GM19468 (cell line): ENCODE measurements around the gene NT5C2.

ENCODE experiments used
- ATAC-seq: cut with Tn5 transposase; IDR thresholded peaks from one replicate; pipeline ENCODE4 v1.9.1; 2021; ENCODE audit warnings: mild to moderate bottlenecking, moderate library complexity, moderate number of reproducible peaks; ENCODE audit not compliant: unreplicated experiment; ENCODE audit errors: extremely low read depth

The NT5C2 gene

DNA sequence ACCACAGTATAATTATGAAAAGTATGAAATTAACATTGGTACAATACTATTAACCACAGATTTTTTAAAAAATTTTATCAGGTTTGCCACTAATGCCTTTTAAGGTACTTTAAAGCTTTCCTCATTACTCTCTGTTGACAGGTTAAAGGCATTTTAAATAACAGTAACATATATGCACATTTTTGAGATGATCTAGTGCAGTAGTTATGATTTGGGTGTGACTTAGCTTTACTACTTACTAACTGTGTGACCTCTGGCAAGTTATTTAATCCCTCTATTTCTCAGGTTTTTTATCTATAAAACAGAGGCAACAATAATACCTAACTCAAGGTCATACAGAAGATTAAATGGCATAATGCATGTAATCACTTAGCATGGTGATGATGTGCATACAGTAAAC is 94.8 kb downstream of the NT5C2 start:
- ATAC-seq: no peak

DNA sequence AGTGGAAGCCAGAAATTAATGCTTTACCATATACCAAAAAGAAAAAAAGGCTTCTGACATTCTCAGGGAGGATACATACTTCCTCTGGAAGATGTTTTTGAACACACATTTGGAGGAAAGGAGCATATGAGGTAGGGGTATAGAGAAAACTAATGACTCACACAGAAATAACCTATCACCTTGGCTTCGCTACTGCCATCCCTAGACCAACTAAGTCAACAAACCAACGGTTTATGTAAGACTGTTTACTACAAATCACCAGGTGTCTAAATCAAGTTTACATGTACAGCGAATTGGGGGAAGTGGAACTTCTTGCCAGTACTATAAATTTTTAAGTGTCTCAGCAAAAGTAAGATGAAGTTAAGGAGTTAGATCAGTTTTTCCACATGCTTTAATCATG is 96.9 kb downstream of the NT5C2 start:
- ATAC-seq: no peak

DNA sequence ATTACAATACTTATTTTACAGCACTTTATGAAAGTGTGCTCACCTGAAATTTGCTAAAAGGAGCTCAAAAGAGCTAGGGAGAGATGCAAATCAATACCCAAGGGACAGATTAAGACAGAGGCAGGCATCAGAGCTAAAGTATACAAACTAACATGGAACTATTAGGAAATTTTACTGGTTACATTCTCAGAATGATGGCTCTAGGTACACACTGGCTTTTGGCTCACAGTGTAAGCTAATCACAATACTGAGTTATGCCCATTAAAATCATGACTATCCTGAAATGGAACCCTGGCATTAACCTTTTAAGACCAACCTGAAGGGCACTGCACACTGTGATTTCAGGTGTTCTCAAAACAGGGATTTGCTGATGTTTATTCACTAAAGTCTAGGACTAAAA is 98.1 kb downstream of the NT5C2 start:
- ATAC-seq: no peak

DNA sequence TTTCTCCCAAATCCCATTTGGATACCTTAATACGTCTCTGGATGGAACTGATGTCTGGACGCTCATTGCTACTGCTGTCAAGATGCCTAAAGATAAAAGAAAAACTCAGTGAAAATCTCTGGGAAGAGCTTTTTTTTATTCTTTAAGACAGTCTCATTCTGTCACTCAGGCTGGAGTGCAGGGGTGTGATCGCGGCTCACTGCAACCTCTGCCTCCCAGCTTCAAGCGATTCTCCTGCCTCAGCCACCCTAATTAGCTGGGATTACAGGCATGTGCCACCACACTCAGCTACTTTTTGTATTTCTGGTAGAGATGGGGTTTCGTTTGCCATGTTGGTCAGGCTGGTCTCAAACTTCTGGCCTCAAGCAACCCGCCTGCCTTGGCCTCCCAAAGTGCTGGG is 102.2 kb downstream of the NT5C2 start:
- ATAC-seq: no peak

DNA sequence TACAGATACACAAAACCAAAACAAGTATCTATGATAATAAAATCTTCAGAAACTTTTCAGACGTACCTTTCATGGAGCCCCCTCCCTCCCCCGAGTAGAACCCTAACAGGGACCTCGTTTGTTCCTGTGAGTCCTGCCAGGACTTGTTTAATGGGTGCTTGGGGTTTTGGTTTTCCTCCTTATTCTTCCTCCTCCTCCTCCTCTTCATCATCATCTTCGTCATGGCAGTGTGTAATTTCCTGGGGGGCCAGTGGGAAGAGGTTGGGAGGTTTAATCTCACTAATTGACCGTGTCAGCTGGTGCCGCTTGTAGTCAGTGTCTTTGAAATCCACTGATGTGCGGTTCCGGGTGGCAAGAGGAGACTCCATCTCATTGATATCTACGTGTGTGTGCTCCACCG is 103.6 kb downstream of the NT5C2 start:
- no peak for ATAC-seq

DNA sequence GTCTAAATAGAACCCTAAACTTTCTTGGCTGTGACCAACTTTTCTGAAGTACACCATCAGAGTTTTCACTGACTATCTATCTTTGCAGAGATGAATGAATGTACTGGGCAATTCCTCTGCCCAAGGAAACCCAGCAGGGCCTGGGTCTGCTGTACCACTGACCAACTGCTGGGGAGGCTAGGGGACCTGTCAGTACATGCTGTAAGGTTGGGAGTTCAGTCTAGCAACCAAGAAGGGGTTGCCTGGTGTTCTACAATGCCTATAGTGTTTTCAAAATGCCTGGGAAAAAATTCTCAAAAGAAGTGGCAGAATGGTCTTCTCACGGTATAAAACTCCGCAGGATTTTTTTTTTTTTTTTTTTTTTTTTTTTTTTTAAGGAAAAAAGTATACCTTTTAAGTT is 106.3 kb downstream of the NT5C2 start:
- ATAC-seq: no peak

DNA sequence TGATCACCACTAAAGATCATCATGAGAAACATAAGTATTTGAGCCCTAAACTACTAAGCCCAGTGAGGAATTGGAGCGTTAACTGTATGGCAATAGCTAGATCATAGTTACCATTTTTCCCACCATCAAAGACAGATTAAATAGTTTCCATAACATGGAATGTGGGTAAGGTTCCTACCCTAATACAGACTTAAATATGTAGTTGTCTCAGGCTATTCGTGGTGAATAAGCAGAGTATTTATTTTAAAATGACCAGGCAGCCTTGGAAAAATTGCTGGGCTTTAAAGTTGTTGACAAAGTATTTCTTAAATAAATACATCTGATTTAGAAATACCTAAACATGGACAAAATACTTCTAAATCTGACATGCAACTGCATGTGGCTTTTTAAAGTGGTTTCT is 106.8 kb downstream of the NT5C2 start:
- ATAC-seq: no peak

DNA sequence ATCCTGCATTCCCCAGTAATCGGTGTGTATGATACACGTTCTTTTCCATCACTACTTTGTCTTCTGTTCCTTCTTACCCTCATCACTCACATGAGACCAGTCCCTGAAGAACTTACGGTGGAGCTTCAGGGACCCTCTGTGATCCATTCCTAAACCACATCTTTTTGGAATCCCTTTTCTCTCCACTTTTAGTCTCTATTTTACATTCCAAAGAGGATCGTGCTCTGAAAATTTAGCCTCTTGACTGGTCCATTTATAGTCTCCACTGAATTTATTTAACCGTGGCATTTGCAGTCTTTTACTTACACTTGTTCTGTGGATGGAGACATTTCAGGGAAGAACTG is 109.1 kb downstream of the NT5C2 start:
- no peak for ATAC-seq

DNA sequence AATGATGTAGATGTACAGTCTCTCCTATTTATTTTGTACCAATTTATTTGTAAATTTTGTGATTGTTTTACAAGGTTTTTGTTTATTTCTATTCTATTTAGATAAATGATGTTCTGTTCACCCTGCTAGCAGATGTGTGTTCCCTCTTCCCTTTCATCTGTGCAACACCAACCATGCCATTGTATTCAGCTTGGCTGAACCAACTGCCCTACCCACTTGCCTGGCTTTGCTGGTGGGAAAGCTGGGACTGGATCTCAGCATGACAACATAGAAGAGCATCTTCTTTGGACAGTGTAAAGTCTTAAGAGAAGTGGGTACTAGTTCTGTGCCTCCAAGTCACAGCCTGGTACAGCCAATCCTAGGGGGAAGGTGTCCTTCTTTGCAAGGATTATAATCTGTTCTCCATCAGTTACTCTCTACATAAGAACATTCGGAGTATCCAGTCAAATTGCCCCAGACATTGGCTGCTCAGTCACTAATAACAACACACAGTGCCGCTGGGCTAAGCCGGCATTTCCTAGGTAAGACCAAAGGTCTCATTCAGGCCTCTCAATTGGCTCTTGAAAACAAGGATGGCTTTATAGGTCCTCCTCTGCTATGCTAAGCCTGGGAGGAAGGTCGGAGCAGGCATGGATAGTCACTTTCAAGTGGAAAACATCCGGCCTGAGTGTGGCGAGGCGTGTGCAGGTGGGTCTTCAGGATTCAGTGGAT is 109.7 kb downstream of the NT5C2 start:
- ATAC-seq: no peak

DNA sequence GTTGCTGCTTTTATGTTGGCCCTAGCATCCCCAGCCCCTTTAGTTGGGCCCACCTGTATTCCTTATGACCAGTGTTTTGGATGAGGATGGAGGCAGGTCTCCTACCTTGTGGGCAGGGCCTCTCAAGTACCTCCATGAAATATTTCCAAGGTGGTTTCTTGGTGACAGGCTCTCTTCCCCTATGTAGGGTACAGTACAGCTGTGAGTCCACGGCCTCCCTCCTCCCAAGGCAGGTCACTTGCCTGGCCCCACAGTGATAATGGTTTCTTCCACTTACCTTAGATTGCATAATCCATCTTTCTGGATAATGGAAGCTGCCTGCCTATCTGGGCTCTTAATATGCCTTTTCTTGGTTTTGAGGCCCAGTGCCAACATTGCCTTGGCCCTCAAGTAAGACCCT is 110.4 kb downstream of the NT5C2 start:
- no peak for ATAC-seq

DNA sequence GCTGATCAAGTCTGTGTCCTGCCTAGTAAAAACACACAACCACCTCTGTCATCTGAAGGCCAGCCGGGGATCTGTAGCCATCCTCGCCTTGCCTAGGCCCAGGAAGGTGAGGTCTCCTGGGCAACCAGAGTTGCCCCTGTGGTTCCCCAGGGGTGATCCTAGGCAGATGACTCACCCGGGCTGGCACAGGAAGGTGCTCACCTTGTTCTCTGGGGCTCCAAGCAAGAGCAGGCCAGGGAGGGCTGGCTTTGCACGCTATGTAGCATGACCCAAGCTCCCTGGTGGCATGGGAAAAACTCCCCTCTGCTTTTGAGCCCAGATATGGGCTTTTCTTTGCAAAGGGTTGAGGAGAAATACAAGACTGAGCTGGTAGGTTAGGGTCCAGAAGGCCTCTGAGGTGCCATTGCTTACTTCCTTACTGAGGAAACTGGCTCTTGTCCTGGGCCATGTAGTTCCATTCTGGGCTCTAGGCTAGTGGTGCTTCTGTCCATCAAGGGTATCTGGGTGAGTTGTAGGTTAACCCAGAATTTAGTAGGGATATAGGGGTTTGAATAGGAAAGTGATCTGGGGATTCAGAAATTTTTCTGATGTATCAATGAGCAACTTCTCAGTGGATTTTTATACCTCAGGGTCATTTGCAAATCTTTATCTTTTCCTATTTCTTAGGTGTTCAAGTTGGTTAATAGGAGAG is 112.0 kb downstream of the NT5C2 start:
- ATAC-seq: no peak

DNA sequence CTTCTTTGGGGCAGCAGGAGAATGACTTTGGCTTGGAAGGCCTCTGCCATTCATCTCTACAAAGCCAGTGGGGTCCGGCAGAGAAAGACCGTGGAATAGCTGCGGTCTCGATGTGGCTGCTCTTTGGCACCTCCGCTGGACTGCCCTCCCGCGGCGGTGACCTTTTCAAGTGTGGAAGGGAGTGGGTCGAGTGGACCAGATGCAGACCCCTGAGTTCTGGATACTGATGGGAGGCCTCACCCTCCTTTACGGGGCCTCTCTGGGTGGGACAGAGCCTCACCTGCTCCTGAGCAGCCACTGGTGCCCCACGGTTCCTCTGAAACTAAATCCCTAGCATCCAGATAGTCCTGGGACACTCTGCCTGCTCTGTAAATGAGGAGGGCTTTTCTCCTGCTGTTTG is 113.1 kb downstream of the NT5C2 start:
- ATAC-seq: no peak

DNA sequence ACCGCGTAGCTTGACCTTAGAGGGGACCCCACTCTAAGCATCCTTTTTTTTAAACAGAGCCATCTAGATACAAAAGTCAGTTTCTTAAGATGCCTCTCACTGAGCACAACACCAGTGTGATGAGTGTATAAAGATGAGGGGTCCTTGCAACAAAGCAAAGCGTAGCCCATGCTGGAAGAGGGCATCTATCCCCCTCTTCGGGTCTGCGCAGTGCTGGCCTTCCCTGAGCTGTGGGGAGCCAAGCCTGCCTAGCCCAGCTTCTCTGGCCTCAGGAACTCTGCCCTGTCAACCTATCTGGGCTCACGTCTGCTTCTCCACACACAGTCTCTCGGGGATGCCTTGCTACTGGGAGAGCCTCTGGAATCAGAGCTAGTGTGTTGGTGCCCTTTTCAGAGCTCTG is 114.0 kb downstream of the NT5C2 start:
- no peak for ATAC-seq

DNA sequence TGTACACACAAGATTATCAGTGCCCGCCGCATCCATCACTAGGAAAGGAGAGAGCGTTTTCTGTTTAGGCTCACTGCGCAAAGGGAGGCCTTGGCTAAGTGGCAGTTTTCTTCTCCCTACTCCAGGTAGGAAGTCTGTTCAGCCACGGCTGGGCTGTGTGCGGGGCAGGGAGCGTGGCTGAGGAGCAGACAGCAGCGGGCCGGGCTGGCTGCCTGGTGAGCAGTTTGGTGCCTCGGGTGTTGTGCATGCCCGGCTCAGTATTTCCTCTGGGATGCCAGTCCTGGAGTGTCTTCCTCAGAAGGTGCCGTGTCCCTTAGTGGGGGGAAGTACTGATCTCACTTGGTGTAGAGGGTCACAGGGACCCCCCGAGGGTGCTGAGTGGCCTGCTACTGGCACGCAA is 114.4 kb downstream of the NT5C2 start:
- ATAC-seq: no peak

DNA sequence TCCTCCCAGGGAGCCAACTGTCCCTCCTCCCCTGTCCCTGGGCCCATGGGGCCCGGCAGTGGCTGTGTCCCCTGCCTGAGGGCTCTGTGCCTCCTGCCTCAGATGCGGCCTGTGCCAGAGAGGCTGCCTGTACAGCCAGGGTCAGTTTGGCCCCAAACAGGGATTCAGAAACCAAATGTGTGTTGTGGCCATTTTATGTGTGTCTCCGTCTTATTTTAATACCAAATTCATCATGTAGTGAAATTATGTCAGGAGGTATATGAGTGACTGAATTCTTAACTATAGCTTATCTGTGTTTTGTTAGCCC is 114.8 kb downstream of the NT5C2 start:
- no peak for ATAC-seq

DNA sequence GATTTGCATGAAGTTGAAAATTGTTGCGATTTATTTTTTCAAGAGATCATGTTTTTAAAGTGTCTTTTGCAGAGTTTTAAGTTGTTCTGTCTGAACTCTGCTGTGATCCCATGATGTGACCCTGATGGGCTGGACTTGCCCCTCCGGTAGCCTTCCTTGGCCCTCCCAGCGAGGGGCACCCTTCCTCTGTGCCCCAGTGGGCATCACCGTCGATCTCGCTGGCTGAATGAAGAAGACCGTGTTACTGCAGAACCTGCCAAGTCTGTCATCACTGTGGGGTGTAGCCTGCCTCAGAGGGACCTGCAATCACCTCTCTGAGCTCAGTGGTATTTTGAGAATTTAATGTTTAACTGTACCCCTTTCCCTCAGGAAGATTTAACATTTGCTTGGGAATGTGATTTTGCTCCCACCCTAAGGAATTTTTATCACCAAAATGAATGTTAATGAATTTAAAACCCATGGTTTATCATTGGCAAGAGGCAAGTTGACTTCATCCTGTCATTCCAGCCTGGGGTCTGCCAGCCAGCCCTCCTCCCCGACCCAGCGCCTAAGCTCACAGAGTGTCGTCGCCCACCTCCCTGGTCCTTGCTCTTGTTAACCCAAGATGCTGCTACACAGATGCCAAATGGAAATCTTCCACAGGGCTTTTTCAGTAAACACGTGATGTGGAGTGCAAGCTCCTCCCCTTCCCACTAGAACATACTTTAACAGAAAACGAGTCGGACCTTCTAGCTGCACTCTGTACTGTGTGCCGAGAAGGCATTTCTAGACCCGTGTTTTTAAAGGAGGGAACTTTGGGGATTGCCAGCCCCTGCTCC is 115.4 kb downstream of the NT5C2 start:
- ATAC-seq: no peak

DNA sequence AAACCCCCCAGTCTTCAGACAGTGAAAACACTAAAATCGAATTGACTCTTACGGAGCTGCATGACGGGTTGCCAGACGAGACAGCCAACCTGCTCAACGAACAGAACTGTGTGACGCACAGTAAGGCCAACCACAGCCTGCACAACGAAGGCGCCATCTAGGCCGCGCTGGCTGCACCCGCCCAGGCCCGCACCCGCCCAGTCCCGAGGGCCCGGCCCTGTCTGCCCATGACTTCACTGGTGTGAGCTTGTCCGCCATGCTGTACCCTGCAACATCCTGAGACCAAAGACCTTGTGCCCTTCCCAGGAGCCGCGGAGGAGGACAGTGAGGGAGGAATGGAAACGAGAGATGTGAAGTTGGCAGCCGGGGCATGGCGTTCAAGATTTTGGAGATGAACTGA is 116.1 kb downstream of the NT5C2 start:
- no peak for ATAC-seq

DNA sequence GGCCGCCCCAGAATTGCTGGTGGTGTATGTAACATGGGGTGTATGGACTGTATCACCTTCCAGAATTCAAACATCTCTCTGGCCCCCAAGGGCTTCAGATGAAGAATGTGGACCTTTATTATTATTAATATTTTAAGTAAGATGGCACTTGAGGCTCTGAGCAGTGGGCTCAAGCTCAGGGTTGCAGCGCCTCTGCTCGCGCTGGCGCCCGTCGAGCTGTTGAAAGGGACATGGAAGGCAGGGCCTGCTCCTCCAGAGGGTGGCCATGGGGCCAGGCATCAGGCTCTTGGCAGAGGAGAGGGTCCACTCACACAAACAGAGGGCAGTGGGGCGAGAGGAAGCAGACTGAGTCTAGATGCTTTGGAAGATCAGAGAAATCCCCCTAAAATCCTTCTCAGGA is 120.2 kb downstream of the NT5C2 start:
- ATAC-seq: no peak

DNA sequence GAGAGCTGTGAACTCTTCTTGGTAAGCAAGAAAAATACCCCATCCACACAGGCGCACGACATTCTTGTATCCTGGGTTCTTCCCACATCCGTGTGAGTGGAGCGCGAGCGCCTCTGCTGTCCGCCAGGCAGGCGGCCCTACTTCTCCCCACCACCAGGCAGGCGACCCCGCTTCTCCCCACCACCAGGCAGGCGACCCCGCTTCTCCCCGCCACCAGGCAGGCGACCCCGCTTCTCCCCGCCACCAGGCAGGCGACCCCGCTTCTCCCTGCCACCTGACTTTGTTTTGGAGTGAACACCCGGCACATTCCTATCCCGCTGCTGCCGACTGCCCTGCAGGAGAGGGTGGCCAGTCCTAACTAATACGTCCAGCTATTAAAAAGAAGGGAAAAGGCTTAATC is 120.8 kb downstream of the NT5C2 start:
- ATAC-seq: no peak

DNA sequence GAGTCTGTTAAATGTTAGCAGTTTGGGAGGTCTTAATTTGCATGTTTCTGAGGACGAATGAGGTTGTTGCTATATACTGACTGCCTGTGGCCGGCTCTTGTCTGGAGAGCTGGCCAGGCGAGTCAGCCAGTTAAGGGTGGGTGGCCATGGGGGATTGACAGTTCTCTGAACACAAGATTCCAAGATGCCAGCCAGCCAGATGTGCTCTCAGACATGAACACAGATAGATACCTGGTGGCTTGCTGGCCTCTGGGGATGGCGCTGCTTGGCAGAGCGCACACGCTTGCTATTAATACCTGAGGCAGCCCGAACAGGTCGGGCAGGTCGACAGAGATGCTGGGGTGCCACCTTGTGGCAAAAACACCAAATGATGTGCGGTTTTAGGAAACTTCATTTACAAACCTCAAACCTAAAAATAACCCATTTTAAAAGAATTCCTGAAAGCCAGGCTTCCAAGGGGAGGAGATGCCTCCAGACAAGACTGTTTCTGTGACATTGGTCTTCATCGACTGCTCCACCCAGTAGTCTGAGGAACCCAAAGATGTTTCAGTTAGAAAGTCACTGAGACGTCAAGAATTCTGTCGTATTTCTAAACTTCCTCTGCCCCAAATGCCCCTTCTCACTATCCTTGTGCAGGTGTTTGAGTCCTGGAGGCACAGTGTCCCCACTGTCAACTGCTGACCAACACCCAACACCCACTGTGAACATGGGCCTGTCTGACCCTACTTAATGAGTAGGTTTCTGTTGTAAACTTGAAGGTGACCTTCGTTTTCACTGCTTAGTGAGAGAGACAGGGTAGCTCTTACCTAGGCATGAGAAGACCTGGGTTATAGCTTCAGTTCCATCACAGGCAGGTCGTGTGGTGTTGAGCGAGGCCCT is 123.4 kb downstream of the NT5C2 start:
- no peak for ATAC-seq

DNA sequence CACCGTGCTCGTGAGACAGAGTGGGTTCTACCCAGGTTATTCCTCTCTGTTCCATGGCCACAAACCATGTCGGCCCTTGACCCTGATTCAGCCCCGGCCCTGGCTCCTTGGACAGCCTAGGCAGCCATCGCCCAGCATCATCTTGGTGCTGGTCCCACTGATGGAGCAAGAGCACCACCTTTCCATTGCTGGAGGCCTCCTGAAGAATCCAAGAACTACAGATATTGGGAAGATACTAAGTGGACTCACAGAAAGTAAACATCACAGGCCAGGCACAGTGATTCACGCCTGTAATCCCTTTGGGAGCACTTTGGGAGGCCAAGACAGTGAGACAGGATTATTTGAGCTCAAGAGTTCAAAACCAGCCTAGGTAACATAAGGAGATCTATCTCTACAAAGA is 125.1 kb downstream of the NT5C2 start:
- no peak for ATAC-seq
